Neural cell (in vitro differentiated cells): ENCODE results near the gene SMS. TPM values are rescaled to one million over a fixed set of nuclear protein-coding genes. Genes with fewer than 3 reads are reported as not detected.

Experiments used
- H2AFZ ChIP-seq: fragments of 200-600, 300-800 bp; sonication (generic), shearing (Covaris generic); 2 replicates; pipeline ENCODE4 v1.6.0; 2014; ENCODE audit warnings: low read depth, mild to moderate bottlenecking, antibody characterized with exemption, low read length, moderate library complexity
- H3F3A ChIP-seq: fragments of 200-600 bp; shearing (Covaris generic); 2 replicates; pipeline ENCODE4 v1.6.1; 2016; ENCODE audit warnings: mild to moderate bottlenecking, moderate library complexity, mixed read lengths, antibody characterized with exemption, low read length; ENCODE audit not compliant: insufficient read depth, poor library complexity, severe bottlenecking
- H3K27ac ChIP-seq: fragments of 200-600, 300-800 bp; sonication (generic), shearing (Covaris generic); 2 replicates; pipeline ENCODE4 v1.5.1; 2014; ENCODE audit warnings: mild to moderate bottlenecking, low read length, moderate library complexity
- H3K27me3 ChIP-seq: fragments of 300-800, 200-600 bp; sonication (generic), shearing (Covaris generic); 2 replicates; pipeline ENCODE4 v1.6.0; 2014; ENCODE audit warnings: mild to moderate bottlenecking, low read depth, low read length, moderate library complexity; ENCODE audit not compliant: insufficient read depth
- H3K36me3 ChIP-seq: fragments of 300-800, 200-600 bp; sonication (generic), shearing (Covaris generic); 2 replicates; pipeline ENCODE4 v1.5.1; 2014; ENCODE audit warnings: mild to moderate bottlenecking, antibody characterized with exemption, low read length, moderate library complexity; ENCODE audit not compliant: insufficient read depth
- H3K4me2 ChIP-seq: fragments of 300-800, 200-600 bp; sonication (generic), shearing (Covaris generic); 2 replicates; pipeline ENCODE4 v1.6.0; 2014; ENCODE audit warnings: mild to moderate bottlenecking, low read length
- H3K4me3 ChIP-seq: fragments of 300-800, 200-600 bp; sonication (generic), shearing (Covaris generic); 2 replicates; pipeline ENCODE4 v1.5.1; 2014; ENCODE audit warnings: mild to moderate bottlenecking, low read length, moderate library complexity
- H3K79me2 ChIP-seq: fragments of 200-600 bp; shearing (Covaris generic); replicated peaks from 2 replicates; pipeline ENCODE4 v1.6.0; 2014; ENCODE audit warnings: mild to moderate bottlenecking, low read length, moderate library complexity; ENCODE audit not compliant: insufficient read depth
- H3K9ac ChIP-seq: fragments of 300-800, 200-600 bp; sonication (generic), shearing (Covaris generic); 2 replicates; pipeline ENCODE4 v1.6.1; 2016; ENCODE audit warnings: mild to moderate bottlenecking, low read length, mixed read lengths
- H3K9me2 ChIP-seq: fragments of 200-600 bp; shearing (Covaris generic); 2 replicates; pipeline ENCODE4 v1.6.1; 2016; ENCODE audit warnings: mild to moderate bottlenecking, low read length, mixed read lengths; ENCODE audit not compliant: insufficient read depth
- H3K9me3 ChIP-seq: fragments of 200-600, 300-800 bp; sonication (generic), shearing (Covaris generic); 2 replicates; pipeline ENCODE4 v1.6.1; 2016; ENCODE audit warnings: mild to moderate bottlenecking, mixed run types, low read length, moderate library complexity, mixed read lengths
- H4K20me1 ChIP-seq: fragments of 200-600 bp; shearing (Covaris generic); 2 replicates; pipeline ENCODE4 v1.6.1; 2016; ENCODE audit warnings: mild to moderate bottlenecking, mixed run types; ENCODE audit not compliant: insufficient read depth
- CTCF ChIP-seq: fragments of 450-650 bp; IDR thresholded peaks from 2 replicates; pipeline ENCODE4 v1.5.1; 2014; ENCODE audit warnings: antibody characterized with exemption, mild to moderate bottlenecking, moderate library complexity; ENCODE audit not compliant: poor library complexity, severe bottlenecking
- EP300 ChIP-seq: fragments of 450-650 bp; conservative IDR thresholded peaks from 2 replicates; pipeline ENCODE4 v1.6.1; 2014; ENCODE audit warnings: antibody characterized with exemption, mild to moderate bottlenecking, moderate library complexity; ENCODE audit not compliant: poor library complexity, severe bottlenecking
- EZH2 ChIP-seq: fragments of 200-600, 300-800 bp; shearing (Covaris generic), sonication (generic); IDR thresholded peaks from 2 replicates; pipeline ENCODE4 v1.6.1; 2014; ENCODE audit warnings: antibody characterized with exemption, low read length, borderline replicate concordance, mild to moderate bottlenecking; ENCODE audit not compliant: insufficient read depth, poor library complexity, severe bottlenecking
- MXI1 ChIP-seq: fragments of 450-650 bp; conservative IDR thresholded peaks from 2 replicates; pipeline ENCODE4 v1.6.1; 2014; ENCODE audit warnings: antibody characterized with exemption, mild to moderate bottlenecking; ENCODE audit not compliant: poor library complexity, severe bottlenecking
- POLR2AphosphoS5 ChIP-seq: IDR thresholded peaks from 2 replicates; pipeline ENCODE4 v1.6.1; 2012
- RAD21 ChIP-seq: fragments of 450-650 bp; conservative IDR thresholded peaks from 2 replicates; pipeline ENCODE4 v1.6.1; 2014; ENCODE audit warnings: antibody characterized with exemption, mild to moderate bottlenecking, moderate library complexity
- REST ChIP-seq: IDR thresholded peaks from 2 replicates; pipeline ENCODE4 v1.6.1; 2012; ENCODE audit warnings: borderline replicate concordance
- SMC3 ChIP-seq: fragments of 450-650 bp; conservative IDR thresholded peaks from 2 replicates; pipeline ENCODE4 v1.6.1; 2014; ENCODE audit warnings: antibody characterized with exemption, mild to moderate bottlenecking, moderate library complexity; ENCODE audit not compliant: poor library complexity
- TAF1 ChIP-seq: IDR thresholded peaks from 2 replicates; pipeline ENCODE4 v1.6.1; 2012; ENCODE audit warnings: low read depth
- polyA plus RNA-seq: library from polyadenylated mRNA; depleted of rRNA; stranded (reverse); fragments of >200 nt; gene quantifications from 2 replicates; pipeline ENCODE4 v1.2.3, GENCODE V29; 2014

The SMS gene
- polyA plus RNA-seq, 1 donor from 2014 or later = 101 TPM

GRCh38 chrX:21926527-21927278 is 13.8 kb upstream of the SMS start:
- no peak for TF ChIP-seq EP300
- TF ChIP-seq CTCF = no peak
- no peak for TF ChIP-seq RAD21
- TF ChIP-seq MXI1 = no peak
- TF ChIP-seq SMC3 = no peak
- TF ChIP-seq REST = no peak
- TF ChIP-seq EZH2 = no peak
- TF ChIP-seq TAF1 = no peak
- TF ChIP-seq POLR2AphosphoS5 = no peak
- Histone ChIP-seq H3K27me3 (no peaks in the 10 kb centered on the region), H3K4me3 (no peak overlapping the region), H2AFZ (no peak overlapping the region), H3K9ac (no peak overlapping the region), H3K4me2 (no peak overlapping the region), H3K36me3 (no peaks in the 10 kb centered on the region), H3K79me2 (no peaks in the 10 kb centered on the region), H4K20me1 (no peaks in the 10 kb centered on the region), H3K9me3 (no peaks in the 10 kb centered on the region), H3K27ac (no peak overlapping the region), H3K9me2 (no peaks in the 10 kb centered on the region), H3F3A (no peaks in the 10 kb centered on the region)

GRCh38 chrX:21929209-21929608 is 11.3 kb upstream of the SMS start:
- Histone ChIP-seq H3K27ac (no peak overlapping the region), H2AFZ (no peak overlapping the region), H3K9ac (no peak overlapping the region), H3K79me2 (no peaks in the 10 kb centered on the region), H3K4me3 (no peak overlapping the region), H3K36me3 (no peaks in the 10 kb centered on the region), H3K9me3 (no peaks in the 10 kb centered on the region), H3K27me3 (no peaks in the 10 kb centered on the region), H4K20me1 (no peaks in the 10 kb centered on the region), H3K4me2 (no peak overlapping the region), H3K9me2 (no peaks in the 10 kb centered on the region), H3F3A (no peaks in the 10 kb centered on the region)
- TF ChIP-seq RAD21 (no peak), EP300 (no peak), EZH2 (no peak), SMC3 (no peak), TAF1 (no peak), REST (no peak), POLR2AphosphoS5 (no peak), CTCF (no peak), MXI1 (no peak)
